DND-41 (cell line): ENCODE results near the gene CMTM7.
"Not testable (repeated sequence)": the region's sequence is repeated elsewhere in the genome, so short reads cannot be mapped to it uniquely, and the experiment has no call there.

Experiments
- ATAC-seq: fragments of 200-7000 bp; cut with Tn5 transposase; 3 replicates; pipeline ENCODE4 v1.9.1; 2021; ENCODE audit warnings: low read depth; ENCODE audit not compliant: insufficient read depth
- DNase-seq: peaks from one replicate; pipeline ENCODE4 v3.0.0-alpha.2; 2020
- H2AFZ ChIP-seq: 2 replicates; pipeline ENCODE4 v1.6.0; 2012; ENCODE audit warnings: low read depth, low read length
- H3K27ac ChIP-seq: 2 replicates; pipeline ENCODE4 v1.5.1; 2012; ENCODE audit warnings: low read length, inconsistent platforms
- H3K27me3 ChIP-seq: fragments of 200-600 bp; sonication (generic); 2 replicates; pipeline ENCODE4 v1.6.0; 2012; ENCODE audit warnings: low read length, mild to moderate bottlenecking, inconsistent platforms; ENCODE audit not compliant: insufficient read depth, poor library complexity
- H3K36me3 ChIP-seq: 2 replicates; pipeline ENCODE4 v1.5.1; 2012; ENCODE audit warnings: low read length, inconsistent platforms; ENCODE audit not compliant: insufficient read depth
- H3K4me1 ChIP-seq: 2 replicates; pipeline ENCODE4 v1.5.1; 2012; ENCODE audit warnings: mild to moderate bottlenecking, low read length; ENCODE audit not compliant: insufficient read depth
- H3K4me2 ChIP-seq: 2 replicates; pipeline ENCODE4 v1.6.0; 2012; ENCODE audit warnings: mild to moderate bottlenecking, moderate library complexity, low read length, inconsistent platforms; ENCODE audit not compliant: insufficient read depth
- H3K4me3 ChIP-seq, 2 experiments: fragments of 200-600 bp in 1 of 2; shearing (Covaris generic) in 1 of 2; 2 replicates each; pipeline ENCODE4 v1.5.1; 2012 to 2016; ENCODE audit warnings: inconsistent platforms in 2 of 2, low read length in 2 of 2, mild to moderate bottlenecking in 2 of 2, low read depth in 1 of 2, moderate library complexity in 1 of 2
- H3K79me2 ChIP-seq: 2 replicates; pipeline ENCODE4 v1.6.0; 2012; ENCODE audit warnings: low read length, inconsistent platforms; ENCODE audit not compliant: insufficient read depth
- H3K9ac ChIP-seq: 2 replicates; pipeline ENCODE4 v1.6.0; 2012; ENCODE audit warnings: low read depth, mild to moderate bottlenecking, inconsistent platforms, low read length, moderate library complexity
- H3K9me3 ChIP-seq: 2 replicates; pipeline ENCODE4 v1.5.1; 2012; ENCODE audit warnings: low read length, moderate library complexity, mild to moderate bottlenecking, inconsistent platforms; ENCODE audit not compliant: insufficient read depth, severe bottlenecking
- H4K20me1 ChIP-seq: 2 replicates; pipeline ENCODE4 v1.6.0; 2012; ENCODE audit warnings: low read length; ENCODE audit not compliant: insufficient read depth
- CTCF ChIP-seq: IDR thresholded peaks from 2 replicates; pipeline ENCODE4 v1.5.1; 2012; ENCODE audit warnings: borderline replicate concordance, low read length, moderate library complexity, mild to moderate bottlenecking; ENCODE audit not compliant: poor library complexity, severe bottlenecking; ENCODE audit errors: extremely low read depth
- EZH2 ChIP-seq: IDR thresholded peaks from 3 replicates; pipeline ENCODE4 v1.6.1; 2012; ENCODE audit warnings: borderline replicate concordance, low read depth, mild to moderate bottlenecking, moderate library complexity, low read length, inconsistent platforms; ENCODE audit not compliant: severe bottlenecking

CMTM7 gene

DNA sequence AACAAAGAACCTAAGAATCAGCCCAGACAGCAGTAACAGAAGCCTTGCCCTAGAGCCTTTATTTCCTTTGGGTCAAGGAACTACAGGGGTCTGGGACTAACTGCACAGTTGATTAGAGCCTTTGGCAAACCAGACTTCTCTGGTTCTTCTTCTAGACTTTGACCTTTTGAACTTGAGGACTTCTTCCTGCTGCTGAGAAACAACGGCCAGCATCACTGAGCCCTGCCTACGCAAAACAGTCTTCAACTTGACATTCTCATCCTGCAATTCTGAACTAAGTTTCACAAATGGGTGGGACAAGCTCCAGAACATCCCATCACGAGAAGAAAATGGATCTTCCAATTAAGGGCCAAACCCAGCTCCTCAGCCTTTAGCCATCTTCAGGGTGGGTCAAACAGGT is 79.6 kb downstream of the CMTM7 start:
- ATAC-seq, result no peak
- Histone ChIP-seq H3K36me3 (peaks cover 39% of the 10 kb centered on the region), H3K27ac (no peak overlapping the region), H3K79me2 (no peaks in the 10 kb centered on the region), H3K4me2 (no peak overlapping the region), H3K9ac (no peak overlapping the region), H3K4me1 (peaks cover 9% of the 10 kb centered on the region), H3K27me3 (no peaks in the 10 kb centered on the region), H4K20me1 (no peaks in the 10 kb centered on the region), H3K4me3 (no peak overlapping the region), H2AFZ (no peak overlapping the region), H3K9me3 (no peaks in the 10 kb centered on the region)
- TF ChIP-seq EZH2, result no peak
- no peak for TF ChIP-seq CTCF
- DNase-seq, result no peak

DNA sequence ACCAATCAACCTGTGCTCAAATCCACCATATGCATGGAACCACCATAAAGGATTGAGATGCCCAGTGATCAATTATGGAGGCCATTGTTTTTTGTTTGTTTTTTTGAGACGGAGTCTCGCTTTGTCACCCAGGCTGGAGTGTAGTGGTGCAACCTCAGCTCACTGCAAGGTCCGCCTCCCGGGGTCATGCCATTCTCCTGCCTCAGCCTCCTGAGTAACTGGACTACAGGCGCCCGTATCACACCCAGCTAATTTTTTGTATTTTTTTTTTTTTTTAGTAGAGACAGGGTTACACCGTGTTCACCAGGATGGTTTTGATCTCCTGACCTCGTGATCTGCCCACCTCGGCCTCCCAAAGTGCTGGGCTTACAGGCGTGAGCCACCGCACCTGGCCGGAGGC is 80.5 kb downstream of the CMTM7 start:
- not testable (repeated sequence) for DNase-seq, H3K9ac ChIP-seq, H3K4me3 ChIP-seq, H3K9me3 ChIP-seq, H2AFZ ChIP-seq, ATAC-seq, H3K4me2 ChIP-seq, H3K27me3 ChIP-seq, H3K27ac ChIP-seq, H4K20me1 ChIP-seq, H3K4me1 ChIP-seq, H3K79me2 ChIP-seq
- peaks cover 42% of the 10 kb centered on the region for H3K36me3 ChIP-seq

- H3K27me3 ChIP-seq, result no peaks in the 10 kb centered on the region
- H3K4me2 ChIP-seq, result no peak overlapping the region
- no peaks in the 10 kb centered on the region for H3K79me2 ChIP-seq
- no peaks in the 10 kb centered on the region for H4K20me1 ChIP-seq
- H3K9me3 ChIP-seq, result no peaks in the 10 kb centered on the region
- H3K9ac ChIP-seq, result no peak overlapping the region
- no peak for ATAC-seq
- H3K4me3 ChIP-seq, result no peak overlapping the region
- H3K27ac ChIP-seq, result no peak overlapping the region
- TF ChIP-seq EZH2 (no peak), CTCF (no peak)
- no peaks in the 10 kb centered on the region for H3K4me1 ChIP-seq
- no peak overlapping the region for H2AFZ ChIP-seq
- DNase-seq, result no peak
- peaks cover 38% of the 10 kb centered on the region for H3K36me3 ChIP-seq
Measured at GRCh38 chr3:32474201-32474600, 82.5 kb downstream of the CMTM7 start.

DNA sequence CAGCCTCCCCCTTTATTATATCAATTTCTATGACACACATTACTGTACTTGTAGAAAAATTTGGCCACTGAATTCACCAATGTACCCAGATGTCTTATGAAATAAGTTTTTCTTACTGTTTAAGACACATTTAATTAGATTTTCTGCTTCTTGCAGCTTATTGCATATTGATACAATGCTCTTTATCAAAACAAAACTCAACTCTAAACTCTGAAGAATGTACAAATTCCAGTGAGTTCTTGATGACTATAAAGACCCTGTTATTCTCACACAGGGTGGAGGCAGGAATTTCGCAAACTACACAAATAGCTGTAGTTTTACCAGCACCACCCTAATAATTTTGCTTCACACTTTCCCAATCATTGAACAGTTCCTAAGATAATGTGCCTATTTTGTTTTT is 89.0 kb downstream of the CMTM7 start:
- no peak overlapping the region for H3K27ac ChIP-seq
- no peaks in the 10 kb centered on the region for H3K9me3 ChIP-seq
- no peaks in the 10 kb centered on the region for H3K4me1 ChIP-seq
- no peak overlapping the region for H3K9ac ChIP-seq
- H4K20me1 ChIP-seq, result no peaks in the 10 kb centered on the region
- no peak overlapping the region for H3K4me3 ChIP-seq
- ATAC-seq, result no peak
- H3K4me2 ChIP-seq, result no peak overlapping the region
- no peak overlapping the region for H2AFZ ChIP-seq
- no peak for TF ChIP-seq EZH2
- H3K79me2 ChIP-seq, result no peaks in the 10 kb centered on the region
- DNase-seq, result no peak
- H3K36me3 ChIP-seq, result peaks cover 53% of the 10 kb centered on the region
- H3K27me3 ChIP-seq, result no peaks in the 10 kb centered on the region
